B cell (primary cell): ENCODE data around the gene PRDM15. TPM values are rescaled to one million over a fixed set of nuclear protein-coding genes. Genes with fewer than 3 reads are reported as not detected.
"Not testable (repeated sequence)": the region's sequence is repeated elsewhere in the genome, so short reads cannot be mapped to it uniquely, and the experiment has no call there.

Experiments used
- ATAC-seq: fragments of 200-7000 bp; cut with Tn5 transposase; one replicate; pipeline ENCODE4 v1.10.0; 2021; ENCODE audit warnings: low read depth, mild to moderate bottlenecking, moderate number of reproducible peaks, moderate library complexity
- CTCF ChIA-PET: fragments of 350-600 bp; sonication (Branson Sonifier 250); formaldehyde crosslinking; loops from one replicate; lab custom pipeline; 2021; ENCODE audit warnings: antibody characterized with exemption, inconsistent platforms; lab: Charles Lee
- POLR2A ChIA-PET: fragments of 350-600 bp; sonication (Branson Sonifier 250); formaldehyde crosslinking; loops from one replicate; lab custom pipeline; 2021; ENCODE audit warnings: antibody characterized with exemption; lab: Charles Lee
- DNase-seq: peaks from one replicate; pipeline ENCODE4 v3.0.0; 2013
- H2AFZ ChIP-seq: 2 replicates; pipeline ENCODE4 v1.6.1; 2012; ENCODE audit warnings: mild to moderate bottlenecking, low read depth, low read length; ENCODE audit not compliant: insufficient read depth, poor library complexity, severe bottlenecking
- H3K27ac ChIP-seq, 2 donors: 1 replicate in 1 of 2; 2 replicates in 1 of 2; pipeline ENCODE4 v1.5.1; 2012 to 2013; ENCODE audit warnings: low read length in 2 of 2, mild to moderate bottlenecking in 2 of 2, moderate library complexity in 1 of 2
- H3K27me3 ChIP-seq, 4 experiments: fragments of 200-600 bp in 1 of 4; sonication (generic) in 1 of 4; replicated peaks in 1 of 4; 1 replicate in 2 of 4; 2 replicates in 2 of 4; pipeline versions ENCODE4 v1.6.1 to v1.7.0; 2013 to 2016; ENCODE audit warnings: low read length in 3 of 4, mild to moderate bottlenecking in 2 of 4, mixed read lengths in 1 of 4, moderate library complexity in 1 of 4; ENCODE audit not compliant: insufficient read depth in 4 of 4, control insufficient read depth in 3 of 4; ENCODE audit errors: control extremely low read depth in 1 of 4
- H3K36me3 ChIP-seq, 2 experiments: replicated peaks in 1 of 2; 1 replicate in 1 of 2; 2 replicates in 1 of 2; pipeline versions ENCODE4 v1.6.1 to v1.7.1; 2013; ENCODE audit warnings: low read length in 1 of 2; ENCODE audit not compliant: insufficient read depth in 2 of 2, control insufficient read depth in 1 of 2; ENCODE audit errors: control extremely low read depth in 1 of 2, extremely low read depth in 1 of 2
- H3K4me1 ChIP-seq, 2 donors: fragments of 200-600 bp in 1 of 2; sonication (generic) in 1 of 2; 1 replicate in 1 of 2; 2 replicates in 1 of 2; pipeline versions ENCODE4 v1.5.1 to v1.6.1; 2013 to 2017; ENCODE audit warnings: low read length in 2 of 2; ENCODE audit not compliant: control insufficient read depth in 2 of 2, insufficient read depth in 2 of 2
- H3K4me2 ChIP-seq: replicated peaks from 2 replicates; pipeline ENCODE3; 2012; ENCODE audit warnings: mild to moderate bottlenecking, low read depth, low read length; ENCODE audit not compliant: poor library complexity, severe bottlenecking
- H3K4me3 ChIP-seq, 5 experiments: fragments of 200-600 bp in 1 of 5; sonication (generic) in 1 of 5; 1 replicate in 3 of 5; 2 replicates in 2 of 5; pipeline versions ENCODE4 v1.5.1 to v1.7.0; 2011 to 2016; ENCODE audit warnings: low read length in 4 of 5, mild to moderate bottlenecking in 4 of 5, low read depth in 2 of 5, control low read depth in 1 of 5, moderate library complexity in 1 of 5; ENCODE audit not compliant: insufficient read depth in 1 of 5; ENCODE audit errors: control extremely low read depth in 1 of 5, extremely low read depth in 1 of 5
- H3K79me2 ChIP-seq: fragments of 200-600 bp; sonication (generic); one replicate; pipeline ENCODE4 v1.6.0; 2016; ENCODE audit warnings: low read length; ENCODE audit not compliant: control insufficient read depth, insufficient read depth
- H3K9ac ChIP-seq: fragments of 200-600 bp; sonication (generic); 2 replicates; pipeline ENCODE4 v1.6.1; 2017; ENCODE audit warnings: mild to moderate bottlenecking, low read length, moderate library complexity
- H3K9me3 ChIP-seq, 3 donors: one replicate each; pipeline versions ENCODE4 v1.6.1 to v1.7.1; 2013; ENCODE audit warnings: low read length in 2 of 3; ENCODE audit not compliant: control insufficient read depth in 2 of 3, insufficient read depth in 1 of 3; ENCODE audit errors: control extremely low read depth in 1 of 3
- H4K20me1 ChIP-seq: 2 replicates; pipeline ENCODE4 v1.6.0; 2012; ENCODE audit warnings: mild to moderate bottlenecking, low read length; ENCODE audit not compliant: insufficient read depth, control insufficient read depth, poor library complexity, severe bottlenecking
- H3K27ac Mint-ChIP-seq: one replicate; pipeline ENCODE4 v1.8.0; 2021; ENCODE audit warnings: mixed read lengths
- H3K27me3 Mint-ChIP-seq: one replicate; pipeline ENCODE4 v1.8.0; 2021; ENCODE audit warnings: mixed read lengths
- H3K4me1 Mint-ChIP-seq: one replicate; pipeline ENCODE4 v1.8.0; 2021; ENCODE audit warnings: mixed read lengths
- H3K4me3 Mint-ChIP-seq: one replicate; pipeline ENCODE4 v1.8.0; 2021; ENCODE audit warnings: mixed read lengths
- H3K9me3 Mint-ChIP-seq: one replicate; pipeline ENCODE4 v1.8.0; 2022; ENCODE audit warnings: mixed read lengths; ENCODE audit not compliant: insufficient read depth
- EZH2 ChIP-seq: IDR thresholded peaks from 2 replicates; pipeline ENCODE4 v1.6.1; 2012; ENCODE audit warnings: borderline replicate concordance, low read depth, mild to moderate bottlenecking, moderate library complexity, low read length; ENCODE audit not compliant: insufficient read depth, poor library complexity, severe bottlenecking
- WGBS: methylation state at CpG from one replicate; pipeline ENCODE4 v1.1.5; 2013; ENCODE audit warnings: missing lambda C conversion rate; ENCODE audit not compliant: insufficient coverage; 5-methylcytosine and 5-hydroxymethylcytosine counted together
- intact Hi-C: fragments of 100-400 bp; cut with micrococcal nuclease; formaldehyde crosslinking; loops from one replicate; pipeline ENCODE4 v1.10.0; 2022
- polyA plus RNA-seq: library from polyadenylated mRNA; depleted of rRNA; stranded (reverse); fragments of >200 nt; gene quantifications from 2 replicates; pipeline ENCODE4 v1.2.3, GENCODE V29; 2012
- total RNA-seq, 2 donors: library from RNA; stranded (reverse); fragments of 120-200 nt in 1 of 2; gene quantifications; 1 replicate in 1 of 2; 2 replicates in 1 of 2; pipeline versions ENCODE4 v1.2.3 to v1.2.4, GENCODE V29; 2013 to 2022
- TF ChIP-seq, protein P1 (sequence below): fragments of 200-600 bp; IDR thresholded peaks from one replicate; pipeline ENCODE4 v1.8.0; 2022; ENCODE audit warnings: antibody characterized with exemption, mild to moderate bottlenecking

Gene PRDM15
- total and polyA plus RNA-seq, 2 donors (not counting 1 experiment from before 2014, with no cell fraction given), result 21.3 to 29.2 TPM

DNA sequence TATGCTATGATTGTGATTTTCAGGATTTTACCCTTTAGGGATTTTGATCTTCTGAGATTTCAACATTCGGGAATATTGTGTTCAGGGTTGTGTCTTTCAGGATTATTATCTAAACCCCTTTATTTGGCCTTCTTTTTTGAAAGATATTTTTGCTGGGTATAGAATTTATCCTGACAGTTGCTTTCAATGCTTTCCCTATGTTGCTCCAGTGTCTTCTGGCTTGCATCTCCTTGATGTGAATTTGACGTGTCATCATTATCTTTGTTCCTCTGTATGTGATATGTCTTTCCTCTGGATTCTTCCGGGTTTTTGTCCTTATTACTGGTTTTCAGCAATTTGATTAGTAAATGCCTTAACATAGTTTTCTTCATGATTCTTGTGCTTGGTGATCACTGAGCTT lies 86.4 kb downstream of the PRDM15 start:
- POLR2A ChIA-PET, result no interaction called here
- no peak for DNase-seq
- Histone ChIP-seq H4K20me1 (no peaks in the 10 kb centered on the region), H3K79me2 (no peaks in the 10 kb centered on the region), H3K27ac (no peak overlapping the region), H3K4me1 (no peaks in the 10 kb centered on the region), H3K9me3 (peaks cover 8 to 22% (median 10%) of the 10 kb centered on the region in 3 donors), H3K9ac (no peak overlapping the region), H3K4me2 (no peak overlapping the region), H3K4me3 (no peak overlapping the region), H3K36me3 (no peaks in the 10 kb centered on the region), H2AFZ (no peak overlapping the region), H3K27me3 (peaks cover 0 to 3% (median 0%) of the 10 kb centered on the region in 4 experiments)
- Mint-ChIP-seq H3K4me1 (no peaks in the 10 kb centered on the region), H3K4me3 (no peak overlapping the region), H3K27ac (no peak overlapping the region), H3K9me3 (peaks cover 7% of the 10 kb centered on the region), H3K27me3 (peaks cover 22% of the 10 kb centered on the region)
- no CpG with 5 or more reads among the region's 3 CpGs for WGBS
- CTCF ChIA-PET, result interaction anchor here (0.7 to 1.0 kb wide), 2 partner anchors 21 to 509 kb away, joined by 3 to 4 read pairs; no protein-coding TSS in a partner anchor
- ATAC-seq, result no peak
- intact Hi-C loops, result no loop called here
- TF ChIP-seq, protein P1, sequence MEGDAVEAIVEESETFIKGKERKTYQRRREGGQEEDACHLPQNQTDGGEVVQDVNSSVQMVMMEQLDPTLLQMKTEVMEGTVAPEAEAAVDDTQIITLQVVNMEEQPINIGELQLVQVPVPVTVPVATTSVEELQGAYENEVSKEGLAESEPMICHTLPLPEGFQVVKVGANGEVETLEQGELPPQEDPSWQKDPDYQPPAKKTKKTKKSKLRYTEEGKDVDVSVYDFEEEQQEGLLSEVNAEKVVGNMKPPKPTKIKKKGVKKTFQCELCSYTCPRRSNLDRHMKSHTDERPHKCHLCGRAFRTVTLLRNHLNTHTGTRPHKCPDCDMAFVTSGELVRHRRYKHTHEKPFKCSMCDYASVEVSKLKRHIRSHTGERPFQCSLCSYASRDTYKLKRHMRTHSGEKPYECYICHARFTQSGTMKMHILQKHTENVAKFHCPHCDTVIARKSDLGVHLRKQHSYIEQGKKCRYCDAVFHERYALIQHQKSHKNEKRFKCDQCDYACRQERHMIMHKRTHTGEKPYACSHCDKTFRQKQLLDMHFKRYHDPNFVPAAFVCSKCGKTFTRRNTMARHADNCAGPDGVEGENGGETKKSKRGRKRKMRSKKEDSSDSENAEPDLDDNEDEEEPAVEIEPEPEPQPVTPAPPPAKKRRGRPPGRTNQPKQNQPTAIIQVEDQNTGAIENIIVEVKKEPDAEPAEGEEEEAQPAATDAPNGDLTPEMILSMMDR, result no peak
- TF ChIP-seq EZH2, result no peak

DNA sequence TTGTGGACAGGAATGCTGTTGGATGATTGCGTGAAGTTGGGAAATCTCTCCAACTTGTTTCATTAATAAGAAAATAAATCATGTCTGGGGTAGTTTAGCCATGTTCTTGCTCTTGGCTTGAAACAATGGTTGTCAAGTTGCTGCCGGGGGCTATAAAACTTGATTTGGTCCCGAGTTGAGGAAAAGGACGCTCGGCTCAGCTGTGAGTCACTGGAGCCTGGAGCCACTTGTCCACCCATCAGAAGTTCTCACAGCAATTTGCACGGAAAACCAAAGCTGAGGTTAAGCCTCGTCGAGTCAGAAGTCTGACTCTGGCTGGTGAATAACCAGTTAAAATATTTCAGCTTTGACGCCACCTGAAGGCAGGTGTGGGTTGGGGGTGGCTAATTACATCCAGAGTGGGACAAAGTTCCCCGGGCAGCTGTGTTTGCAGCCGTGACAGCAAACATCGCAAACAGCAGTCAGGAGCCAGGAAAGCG lies 92.6 kb downstream of the PRDM15 start:
- no peak overlapping the region for H3K4me3 Mint-ChIP-seq
- Histone ChIP-seq H3K4me1 (no peaks in the 10 kb centered on the region), H3K9ac (no peak overlapping the region), H3K36me3 (no peaks in the 10 kb centered on the region), H3K9me3 (peaks cover 0 to under 1% (median under 1%) of the 10 kb centered on the region in 3 donors), H3K27me3 (peaks cover 0 to 18% (median 9%) of the 10 kb centered on the region in 4 experiments), H3K4me2 (no peak overlapping the region), H2AFZ (no peak overlapping the region), H3K79me2 (no peaks in the 10 kb centered on the region), H4K20me1 (no peaks in the 10 kb centered on the region), H3K4me3 (no peak overlapping the region), H3K27ac (no peak overlapping the region)
- POLR2A ChIA-PET, result no interaction called here
- no peak overlapping the region for H3K27ac Mint-ChIP-seq
- ATAC-seq (no peak), DNase-seq (no peak)
- intact Hi-C loops, result no loop called here
- H3K27me3 Mint-ChIP-seq, result peaks cover 44% of the 10 kb centered on the region
- no peaks in the 10 kb centered on the region for H3K9me3 Mint-ChIP-seq
- CTCF ChIA-PET, result no interaction called here
- 89% methylated on average over 11 of the region's 13 CpGs for WGBS
- TF ChIP-seq EZH2, result no peak
- TF ChIP-seq, protein P1, result no peak
- H3K4me1 Mint-ChIP-seq, result no peaks in the 10 kb centered on the region

DNA sequence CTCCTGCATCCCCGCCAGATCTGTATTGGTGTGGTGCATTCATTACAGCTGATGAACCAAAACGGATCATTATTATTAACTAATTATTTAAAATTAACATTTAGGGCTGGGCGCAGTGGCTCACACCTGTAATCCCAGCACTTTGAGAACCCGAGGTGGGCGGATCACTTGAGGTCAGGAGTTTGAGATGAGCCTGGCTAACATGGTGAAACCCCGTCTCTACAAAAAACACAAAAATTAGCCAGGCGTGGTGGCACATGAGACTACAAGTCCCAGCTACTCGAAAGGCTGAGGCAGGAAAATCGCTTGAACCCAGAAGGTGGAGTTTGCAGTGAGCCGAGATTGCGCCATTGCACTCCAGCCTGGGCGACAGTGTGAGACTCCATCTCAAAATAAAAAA lies 93.9 kb downstream of the PRDM15 start:
- H3K27ac Mint-ChIP-seq, H3K4me1 ChIP-seq, H3K4me3 ChIP-seq, DNase-seq, H4K20me1 ChIP-seq, H3K9me3 Mint-ChIP-seq, ATAC-seq, H3K36me3 ChIP-seq, H3K9me3 ChIP-seq, H3K9ac ChIP-seq, H3K27ac ChIP-seq, H3K4me1 Mint-ChIP-seq, H3K79me2 ChIP-seq, intact Hi-C loops, H3K4me3 Mint-ChIP-seq, CTCF ChIA-PET, H3K4me2 ChIP-seq, POLR2A ChIA-PET, H2AFZ ChIP-seq: not testable (repeated sequence)
- WGBS, result 91% methylated on average over 4 of the region's 12 CpGs
- H3K27me3 Mint-ChIP-seq, result peaks cover 55% of the 10 kb centered on the region
- peaks cover 0 to 22% (median 17%) of the 10 kb centered on the region in 4 experiments for H3K27me3 ChIP-seq
